ENCODE measurements around the gene TMEM101.

Gene TMEM101

GRCh38 chr17:44030482-44030881 is 15.7 kb upstream of the TMEM101 start (continued):
- no peak for TF ChIP-seq ZNF704 (tag by site-specific recombination; IDR thresholded peaks at IDR 0.05)

- ChIA-PET POLR2A (interaction anchor here (2.2 kb wide), 1 partner anchor 15 kb away, joined by 9 read pairs; the partner anchor contains the start of gene TMEM101), CTCF (interaction anchor here (0.6 to 3.4 kb wide), 8 partner anchors 12 to 149 kb away, joined by 3 to 26 read pairs (median 5); partner anchors contain the start of gene HDAC5)
- TF ChIP-seq ZNF610 (tag by site-specific recombination; IDR thresholded peaks at IDR 0.05; ENCODE audit: borderline replicate concordance) (no peak), BCL11B (tag by site-specific recombination; IDR thresholded peaks at IDR 0.05; ENCODE audit: low read depth) (no peak), ZNF654 (tag by site-specific recombination; IDR thresholded peaks at IDR 0.05; ENCODE audit: low read depth) (no peak), ZBTB17 (tag by site-specific recombination; IDR thresholded peaks at IDR 0.05) (peak; percentile 48; the same call in 1 of the 2 replicates), ZNF596 (tag by site-specific recombination; IDR thresholded peaks at IDR 0.05) (no peak), ZNF311 (tag by site-specific recombination; IDR thresholded peaks at IDR 0.05; ENCODE audit: borderline replicate concordance) (no peak), ZNF324 (tag by site-specific recombination; IDR thresholded peaks at IDR 0.05) (no peak)
- H3K4me1 ChIP-seq (ENCODE audit: control insufficient read depth, insufficient read depth, low read length): no peaks in the 10 kb centered on the region
- H3K9me3 ChIP-seq (ENCODE audit: control insufficient read depth, insufficient read depth, low read depth, low read length): no peaks in the 10 kb centered on the region
- H3K27ac ChIP-seq (ENCODE audit: extremely low read depth, low read depth, low read length): no peak overlapping the region
- no peak overlapping the region for H3K4me3 ChIP-seq (ENCODE audit: low read depth, low read length)
- peaks cover 38 to 70% of the 10 kb centered on the region in 2 experiments for H3K36me3 ChIP-seq (ENCODE audit: control insufficient read depth in 2 of 2, insufficient read depth in 1 of 2, low read length in 2 of 2)
These were observed 15.0 kb upstream of the TMEM101 start for GRCh38 chr17:44029736-44030135.

GRCh38 chr17:44024853-44025252 is 10.1 kb upstream of the TMEM101 start:
- TF ChIP-seq PRDM1 (tag by site-specific recombination; IDR thresholded peaks at IDR 0.05): peak; percentile 86
- TF ChIP-seq ZNF221 (tag by site-specific recombination; IDR thresholded peaks at IDR 0.05; ENCODE audit: borderline replicate concordance): no peak
- peak overlapping the region; percentile 17; the same call in 1 of the 2 replicates for H3K27ac ChIP-seq (ENCODE audit: extremely low read depth, low read depth, low read length)
- CTCF ChIA-PET: interaction anchor here (0.9 to 1.0 kb wide), 3 partner anchors 14 to 147 kb away, joined by 3 to 4 read pairs (median 3); no protein-coding TSS in a partner anchor
- peaks cover 4 to 72% of the 10 kb centered on the region in 2 experiments; a peak in 2 of 3 replicates for H3K36me3 ChIP-seq (ENCODE audit: control insufficient read depth in 2 of 2, insufficient read depth in 1 of 2, low read length in 2 of 2)
- no peak overlapping the region for H3K4me3 ChIP-seq (ENCODE audit: low read depth, low read length)
- POLR2A ChIA-PET: no interaction called here
- no peaks in the 10 kb centered on the region for H3K9me3 ChIP-seq (ENCODE audit: control insufficient read depth, insufficient read depth, low read depth, low read length)
- H3K4me1 ChIP-seq (ENCODE audit: control insufficient read depth, insufficient read depth, low read length): no peaks in the 10 kb centered on the region

GRCh38 chr17:44024271-44024663 is 9.5 kb upstream of the TMEM101 start:
- Histone ChIP-seq H3K9me3 (ENCODE audit: control insufficient read depth, insufficient read depth, low read depth, low read length) (no peaks in the 10 kb centered on the region), H3K4me3 (ENCODE audit: low read depth, low read length) (no peak overlapping the region), H3K36me3 (ENCODE audit: control insufficient read depth in 2 of 2, insufficient read depth in 1 of 2, low read length in 2 of 2) (peaks cover 4 to 70% of the 10 kb centered on the region in 2 experiments; a peak in 2 of 3 replicates), H3K27ac (ENCODE audit: extremely low read depth, low read depth, low read length) (no peak overlapping the region), H3K4me1 (ENCODE audit: control insufficient read depth, insufficient read depth, low read length) (no peaks in the 10 kb centered on the region)
- ChIA-PET POLR2A (interaction anchor here (0.6 kb wide), 1 partner anchor 37 kb away, joined by 5 read pairs; no protein-coding TSS in a partner anchor), CTCF (no interaction called here)
- no peak for TF ChIP-seq ZNF26 (tag by site-specific recombination; IDR thresholded peaks at IDR 0.05)
- TF ChIP-seq KLF1 (tag by site-specific recombination; IDR thresholded peaks at IDR 0.05): no peak
- TF ChIP-seq ZNF114 (tag by site-specific recombination; IDR thresholded peaks at IDR 0.05): no peak
- TF ChIP-seq ZNF341 (tag by site-specific recombination; IDR thresholded peaks at IDR 0.05; ENCODE audit: low read depth): no peak
- no peak for TF ChIP-seq ZNF48 (tag by site-specific recombination; IDR thresholded peaks at IDR 0.05)
- no peak for TF ChIP-seq ZNF600 (tag by site-specific recombination; IDR thresholded peaks at IDR 0.05)
